ENCODE data around the gene SCFD1.
"Not testable (repeated sequence)": the region's sequence is repeated elsewhere in the genome, so short reads cannot be mapped to it uniquely, and the experiment has no call there.

DNA sequence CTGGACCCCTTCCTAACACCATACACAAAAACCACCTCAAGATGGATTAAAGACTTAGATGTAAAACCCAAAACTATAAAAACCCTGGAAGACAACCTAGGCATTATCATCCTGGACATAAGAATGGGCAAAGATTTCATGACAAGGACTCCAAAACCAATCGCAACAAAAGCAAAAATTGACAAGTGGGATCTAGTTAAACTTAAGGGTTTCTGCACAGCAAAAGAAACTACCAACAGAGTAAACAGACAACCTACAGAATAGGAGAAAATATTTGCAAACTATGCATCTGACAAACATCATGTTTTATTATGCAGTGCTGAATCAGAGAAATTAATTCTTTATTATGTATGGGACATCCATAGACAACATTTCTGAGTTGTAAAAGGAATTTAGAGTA lies 45.8 kb upstream of the SCFD1 start:
- TF ChIP-seq, protein P1, sequence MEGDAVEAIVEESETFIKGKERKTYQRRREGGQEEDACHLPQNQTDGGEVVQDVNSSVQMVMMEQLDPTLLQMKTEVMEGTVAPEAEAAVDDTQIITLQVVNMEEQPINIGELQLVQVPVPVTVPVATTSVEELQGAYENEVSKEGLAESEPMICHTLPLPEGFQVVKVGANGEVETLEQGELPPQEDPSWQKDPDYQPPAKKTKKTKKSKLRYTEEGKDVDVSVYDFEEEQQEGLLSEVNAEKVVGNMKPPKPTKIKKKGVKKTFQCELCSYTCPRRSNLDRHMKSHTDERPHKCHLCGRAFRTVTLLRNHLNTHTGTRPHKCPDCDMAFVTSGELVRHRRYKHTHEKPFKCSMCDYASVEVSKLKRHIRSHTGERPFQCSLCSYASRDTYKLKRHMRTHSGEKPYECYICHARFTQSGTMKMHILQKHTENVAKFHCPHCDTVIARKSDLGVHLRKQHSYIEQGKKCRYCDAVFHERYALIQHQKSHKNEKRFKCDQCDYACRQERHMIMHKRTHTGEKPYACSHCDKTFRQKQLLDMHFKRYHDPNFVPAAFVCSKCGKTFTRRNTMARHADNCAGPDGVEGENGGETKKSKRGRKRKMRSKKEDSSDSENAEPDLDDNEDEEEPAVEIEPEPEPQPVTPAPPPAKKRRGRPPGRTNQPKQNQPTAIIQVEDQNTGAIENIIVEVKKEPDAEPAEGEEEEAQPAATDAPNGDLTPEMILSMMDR (IDR thresholded peaks at IDR 0.05 in 4 of 5, conservative IDR thresholded peaks at IDR 0.05 in 1 of 5) = not testable (repeated sequence)
- not testable (repeated sequence) for TF ChIP-seq POLR2A (IDR thresholded peaks at IDR 0.05)

Measured in gastrocnemius medialis (tissue), 4 donors.